Astrocyte of the hippocampus (primary cell): Measurements from ENCODE around the gene HMGB1.
A peak's percentile ranks its signal among the peaks of the same experiment; 100 is the strongest.
"Not testable (repeated sequence)": the region's sequence is repeated elsewhere in the genome, so short reads cannot be mapped to it uniquely, and the experiment has no call there.

Experiments
- DNase-seq: peaks from one replicate; pipeline ENCODE4 v3.0.0; 2011; ENCODE audit warnings: low read depth, low spot score

HMGB1 gene

GRCh38 chr13:30466358-30466714, 600 bp upstream of the HMGB1 start:
- peak; percentile 51 for DNase-seq

- DNase-seq, result no peak
Observed at GRCh38 chr13:30465343-30465592, 468 bp downstream of the HMGB1 start.

GRCh38 chr13:30464496-30465342, 1.0 kb downstream of the HMGB1 start:
- DNase-seq, result peak; percentile 93

- DNase-seq, result peak; percentile 74
Observed at GRCh38 chr13:30463787-30464495, 1.8 kb downstream of the HMGB1 start.

GRCh38 chr13:30461279-30462066, 4.3 kb downstream of the HMGB1 start:
- peak; percentile 57 for DNase-seq

- DNase-seq, result no peak
Observed at GRCh38 chr13:30457306-30457891, 8.3 kb downstream of the HMGB1 start.

- no peak for DNase-seq
Observed at GRCh38 chr13:30456290-30456689, 9.4 kb downstream of the HMGB1 start.

GRCh38 chr13:30454991-30455390, 10.7 kb downstream of the HMGB1 start:
- no peak for DNase-seq

- no peak for DNase-seq
Observed at GRCh38 chr13:30453727-30454126, 12.0 kb downstream of the HMGB1 start.

- DNase-seq, result not testable (repeated sequence)
Observed at GRCh38 chr13:30451476-30451875, 14.3 kb downstream of the HMGB1 start.

GRCh38 chr13:30450066-30450465, 15.7 kb downstream of the HMGB1 start:
- no peak for DNase-seq

GRCh38 chr13:30448441-30448840, 17.3 kb downstream of the HMGB1 start:
- DNase-seq, result no peak

- DNase-seq, result no peak
Observed at GRCh38 chr13:30446126-30446500, 19.6 kb downstream of the HMGB1 start.

- no peak for DNase-seq
Observed at GRCh38 chr13:30443957-30444404, 21.8 kb downstream of the HMGB1 start.

- DNase-seq, result not testable (repeated sequence)
Observed at GRCh38 chr13:30443491-30443890, 22.2 kb downstream of the HMGB1 start.

- no peak for DNase-seq
Observed at GRCh38 chr13:30442926-30443325, 22.8 kb downstream of the HMGB1 start.

- no peak for DNase-seq
Observed at GRCh38 chr13:30440910-30441703, 24.6 kb downstream of the HMGB1 start.

- no peak for DNase-seq
Observed at GRCh38 chr13:30438286-30438685, 27.4 kb downstream of the HMGB1 start.

GRCh38 chr13:30437177-30437576, 28.6 kb downstream of the HMGB1 start:
- no peak for DNase-seq

- no peak for DNase-seq
Observed at GRCh38 chr13:30435911-30436451, 29.8 kb downstream of the HMGB1 start.
